ENCODE measurements around the gene AGER. TPM values are rescaled to one million over a fixed set of nuclear protein-coding genes. Genes with fewer than 3 reads are reported as not detected.
"Not testable (repeated sequence)": the region's sequence is repeated elsewhere in the genome, so short reads cannot be mapped to it uniquely, and the experiment has no call there.

Gene AGER
- total RNA-seq, 2 experiments from 2014 or later, result 45.4 to 47.1 TPM

DNA sequence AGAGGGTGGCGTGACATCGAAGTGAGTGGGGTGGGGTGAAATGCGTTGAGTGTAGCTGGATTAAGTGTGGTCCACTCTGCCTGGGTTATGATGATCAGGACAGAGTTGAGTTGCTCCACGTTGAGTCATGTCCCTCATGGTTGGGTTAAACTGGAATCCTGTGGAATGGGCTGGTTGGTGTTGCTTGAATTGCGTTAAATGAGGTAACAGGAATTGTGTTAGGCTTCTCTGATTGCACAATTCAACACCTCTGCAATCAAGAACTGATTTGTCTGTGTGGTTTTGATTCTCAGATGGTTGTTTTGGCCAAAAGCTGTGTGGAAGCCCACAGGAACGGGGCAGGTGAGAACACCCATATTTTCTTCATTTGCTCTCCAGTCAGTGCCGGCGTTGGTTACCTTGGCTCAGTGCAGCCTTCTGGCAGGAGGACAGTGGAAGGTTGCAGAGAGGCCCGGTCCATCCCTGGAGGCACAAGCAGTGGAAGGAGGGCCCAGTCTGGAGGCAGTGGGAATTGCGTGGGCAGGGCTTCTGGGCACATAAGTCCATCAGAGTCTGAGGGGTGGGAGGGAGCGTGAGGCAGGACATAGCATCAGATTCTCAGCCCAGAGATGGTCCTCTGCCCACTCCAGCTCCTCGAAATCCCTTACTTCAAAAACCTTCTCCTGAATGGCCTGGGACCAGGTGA, 28.2 kb upstream of the AGER start:
- H3K36me3 Mint-ChIP-seq (ENCODE audit: low read depth), result no peaks in the 10 kb centered on the region
- POLR2A ChIA-PET, result no interaction called here
- H3K9me3 Mint-ChIP-seq, result no peaks in the 10 kb centered on the region
- no peak for DNase-seq
- CTCF ChIA-PET, result no interaction called here
- peaks cover 3% of the 10 kb centered on the region for H3K27me3 Mint-ChIP-seq
- no peak overlapping the region for H3K4me3 Mint-ChIP-seq
- no peaks in the 10 kb centered on the region for H3K4me1 Mint-ChIP-seq
- no peak overlapping the region for H3K27ac Mint-ChIP-seq

DNA sequence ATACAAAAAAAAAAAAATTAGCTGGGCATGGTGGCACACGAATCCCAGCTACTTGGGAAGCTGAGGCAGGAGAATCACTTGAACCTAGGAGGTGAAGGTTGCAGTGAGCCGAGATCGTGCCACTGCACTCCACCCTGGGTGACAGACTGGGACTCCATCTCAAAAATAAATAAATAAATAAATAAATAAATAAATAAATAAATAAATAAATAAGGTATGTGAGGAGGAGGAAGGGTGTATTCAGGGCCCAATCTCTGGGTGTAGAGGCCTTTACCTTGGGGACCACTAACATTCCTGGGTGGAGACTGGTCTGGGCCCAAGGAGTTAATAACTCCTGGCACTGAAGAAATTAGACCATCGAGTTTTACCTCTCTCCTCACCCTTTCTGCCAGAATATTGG, 27.4 kb upstream of the AGER start:
- DNase-seq; POLR2A ChIA-PET; H3K4me1 Mint-ChIP-seq; H3K36me3 Mint-ChIP-seq (ENCODE audit: low read depth); CTCF ChIA-PET; H3K27me3 Mint-ChIP-seq; H3K27ac Mint-ChIP-seq; H3K9me3 Mint-ChIP-seq; H3K4me3 Mint-ChIP-seq: not testable (repeated sequence)

DNA sequence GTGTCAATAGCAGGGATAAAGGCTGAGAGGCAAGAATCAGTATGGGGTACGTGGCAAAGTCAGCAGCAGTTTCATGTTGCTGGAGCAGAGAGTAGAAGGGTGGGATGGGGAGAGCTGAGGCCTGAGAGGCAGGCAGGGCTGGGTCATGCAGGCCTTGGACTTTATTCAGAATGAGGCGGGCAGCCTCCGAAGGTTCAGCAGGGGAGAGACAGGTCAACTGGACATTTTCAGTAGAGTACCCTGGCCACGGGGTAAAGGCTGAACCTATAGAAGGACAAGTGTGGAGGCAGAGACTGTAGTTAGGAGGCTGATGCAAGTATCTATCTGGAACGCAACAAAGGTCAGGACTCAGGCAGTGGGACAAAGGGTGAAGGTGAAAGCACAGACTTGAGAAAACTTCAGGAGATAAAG, 26.1 kb upstream of the AGER start:
- ChIA-PET POLR2A (no interaction called here), CTCF (no interaction called here)
- H3K4me3 Mint-ChIP-seq, result no peak overlapping the region
- no peak overlapping the region for H3K27ac Mint-ChIP-seq
- DNase-seq, result no peak
- H3K4me1 Mint-ChIP-seq, result no peaks in the 10 kb centered on the region
- H3K9me3 Mint-ChIP-seq, result no peaks in the 10 kb centered on the region
- H3K36me3 Mint-ChIP-seq (ENCODE audit: low read depth), result no peaks in the 10 kb centered on the region
- H3K27me3 Mint-ChIP-seq, result peaks cover 3% of the 10 kb centered on the region

DNA sequence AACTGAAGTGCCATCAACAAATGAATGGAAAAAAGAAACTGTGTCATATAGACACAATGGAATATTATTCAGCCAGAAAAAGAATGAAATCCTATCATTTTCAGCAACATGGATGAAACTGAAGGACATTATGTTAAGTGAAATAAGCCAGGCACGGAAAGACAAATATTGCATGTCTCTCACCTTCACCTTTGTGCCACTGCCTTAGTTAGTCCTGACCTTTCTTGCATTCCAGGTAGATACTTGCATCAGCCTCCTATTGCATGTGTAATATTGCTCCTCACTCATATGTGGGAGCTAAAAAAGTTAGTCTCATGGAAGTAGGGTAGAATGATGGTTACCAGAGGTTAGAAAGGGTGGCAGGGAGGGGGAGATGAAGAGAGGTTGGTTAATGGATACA, 24.9 kb upstream of the AGER start:
- Mint-ChIP-seq H3K36me3 (ENCODE audit: low read depth) (no peaks in the 10 kb centered on the region), H3K4me3 (no peak overlapping the region), H3K9me3 (no peaks in the 10 kb centered on the region), H3K4me1 (no peaks in the 10 kb centered on the region), H3K27me3 (peaks cover 9% of the 10 kb centered on the region), H3K27ac (no peak overlapping the region)
- CTCF ChIA-PET, result no interaction called here
- DNase-seq, result no peak
- POLR2A ChIA-PET, result no interaction called here

DNA sequence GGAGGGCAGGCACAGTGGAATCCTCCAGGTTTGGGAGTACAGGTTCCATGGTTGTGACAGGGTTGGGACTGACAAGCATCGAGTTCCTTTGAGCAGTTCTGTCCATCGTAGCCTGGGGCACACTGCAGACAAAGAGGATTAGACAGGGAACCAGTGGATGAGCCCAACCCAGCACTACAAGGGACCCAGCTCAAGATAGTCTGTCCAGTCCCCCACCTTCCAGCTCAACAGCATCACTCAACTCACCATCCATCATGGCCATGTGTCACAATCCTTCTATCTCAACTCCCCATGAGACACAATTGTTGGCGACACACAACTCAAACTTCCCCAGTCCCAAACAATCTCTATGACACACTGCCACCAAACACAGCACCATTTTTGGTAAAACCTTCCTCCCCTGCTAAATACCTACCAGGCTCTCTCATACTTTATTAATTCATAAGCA, 20.2 kb upstream of the AGER start:
- DNase-seq, result no peak
- ChIA-PET POLR2A (no interaction called here), CTCF (interaction anchor here (1.2 kb wide), 1 partner anchor 9 kb away, joined by 4 read pairs; no protein-coding TSS in a partner anchor)
- no peaks in the 10 kb centered on the region for H3K36me3 Mint-ChIP-seq (ENCODE audit: low read depth)
- no peak overlapping the region for H3K27ac Mint-ChIP-seq
- H3K4me3 Mint-ChIP-seq, result no peak overlapping the region
- H3K4me1 Mint-ChIP-seq, result no peaks in the 10 kb centered on the region
- H3K27me3 Mint-ChIP-seq, result peaks cover 10% of the 10 kb centered on the region
- H3K9me3 Mint-ChIP-seq, result no peaks in the 10 kb centered on the region

DNA sequence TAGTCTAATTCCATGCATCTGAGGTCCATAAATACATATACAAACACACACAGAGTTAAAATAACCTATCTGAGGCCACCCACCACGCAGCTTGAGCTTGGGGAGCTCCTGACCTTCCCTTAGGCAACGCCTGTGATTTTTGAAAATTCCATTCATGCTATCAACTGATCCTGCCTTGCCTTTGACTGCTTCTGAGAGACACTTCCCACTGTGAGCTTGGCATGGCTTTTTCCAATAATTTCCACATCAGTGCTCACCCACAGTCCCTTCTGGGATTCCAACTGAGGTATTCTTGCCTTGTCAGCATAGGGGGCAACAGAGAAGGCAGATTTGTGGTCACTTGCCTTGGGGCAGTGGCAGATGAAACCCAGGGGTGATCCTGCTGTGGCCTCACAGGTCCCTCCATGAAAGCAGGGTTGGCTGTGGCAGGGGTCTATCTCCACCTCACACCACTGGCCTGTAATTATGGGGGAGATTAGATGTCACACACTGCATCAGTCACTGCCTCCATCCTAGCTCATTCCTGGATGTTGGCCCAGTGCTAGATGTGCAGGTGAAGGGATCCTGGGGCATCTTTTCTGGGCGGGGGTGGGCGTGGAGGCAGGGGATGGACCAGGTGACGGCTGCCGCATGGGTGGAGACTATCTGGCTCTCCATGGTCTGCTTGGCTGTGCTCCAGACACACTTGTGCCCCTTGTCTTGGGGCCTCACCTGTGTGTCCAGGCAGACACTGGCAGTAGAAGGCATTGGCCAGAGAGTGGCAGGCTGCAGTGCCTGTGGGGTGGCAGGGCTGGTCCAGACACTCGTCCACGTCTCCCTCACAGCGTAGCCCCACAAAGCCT, 19.6 kb upstream of the AGER start:
- Mint-ChIP-seq H3K36me3 (ENCODE audit: low read depth) (no peaks in the 10 kb centered on the region), H3K4me3 (no peak overlapping the region), H3K27me3 (peaks cover 10% of the 10 kb centered on the region), H3K27ac (no peak overlapping the region), H3K4me1 (no peaks in the 10 kb centered on the region), H3K9me3 (no peaks in the 10 kb centered on the region)
- DNase-seq, result no peak
- POLR2A ChIA-PET, result no interaction called here
- CTCF ChIA-PET, result interaction anchor here (0.6 to 1.3 kb wide), 2 partner anchors 25 to 1818 kb away, joined by 3 to 4 read pairs; no protein-coding TSS in a partner anchor

DNA sequence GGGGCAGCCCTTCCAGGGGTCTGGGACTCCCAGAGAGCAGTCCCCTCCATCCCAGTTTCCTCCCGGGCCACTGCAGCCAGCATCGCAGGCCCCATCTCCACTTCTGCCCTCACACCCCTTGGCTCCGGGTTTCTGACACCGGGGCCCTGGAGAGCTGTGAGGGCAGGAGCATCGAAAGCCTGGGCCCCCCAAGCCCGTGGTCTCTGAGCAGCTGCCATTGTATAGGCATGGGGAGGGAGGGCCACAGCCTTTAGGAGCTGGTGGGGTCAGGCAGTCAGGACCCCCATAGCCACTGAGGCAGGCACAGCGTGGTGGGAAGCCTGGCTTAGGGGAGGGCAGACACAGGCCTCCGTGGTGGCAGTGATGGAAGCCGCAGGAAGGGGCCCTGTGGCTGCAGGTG, 18.1 kb upstream of the AGER start:
- Mint-ChIP-seq H3K36me3 (ENCODE audit: low read depth) (no peaks in the 10 kb centered on the region), H3K27me3 (peaks cover 8% of the 10 kb centered on the region), H3K27ac (no peak overlapping the region), H3K4me1 (no peaks in the 10 kb centered on the region), H3K4me3 (no peak overlapping the region), H3K9me3 (no peaks in the 10 kb centered on the region)
- DNase-seq, result no peak
- POLR2A ChIA-PET, result no interaction called here
- CTCF ChIA-PET, result interaction anchor here (0.6 to 1.3 kb wide), 2 partner anchors 23 to 706 kb away, joined by 3 to 4 read pairs; no protein-coding TSS in a partner anchor

DNA sequence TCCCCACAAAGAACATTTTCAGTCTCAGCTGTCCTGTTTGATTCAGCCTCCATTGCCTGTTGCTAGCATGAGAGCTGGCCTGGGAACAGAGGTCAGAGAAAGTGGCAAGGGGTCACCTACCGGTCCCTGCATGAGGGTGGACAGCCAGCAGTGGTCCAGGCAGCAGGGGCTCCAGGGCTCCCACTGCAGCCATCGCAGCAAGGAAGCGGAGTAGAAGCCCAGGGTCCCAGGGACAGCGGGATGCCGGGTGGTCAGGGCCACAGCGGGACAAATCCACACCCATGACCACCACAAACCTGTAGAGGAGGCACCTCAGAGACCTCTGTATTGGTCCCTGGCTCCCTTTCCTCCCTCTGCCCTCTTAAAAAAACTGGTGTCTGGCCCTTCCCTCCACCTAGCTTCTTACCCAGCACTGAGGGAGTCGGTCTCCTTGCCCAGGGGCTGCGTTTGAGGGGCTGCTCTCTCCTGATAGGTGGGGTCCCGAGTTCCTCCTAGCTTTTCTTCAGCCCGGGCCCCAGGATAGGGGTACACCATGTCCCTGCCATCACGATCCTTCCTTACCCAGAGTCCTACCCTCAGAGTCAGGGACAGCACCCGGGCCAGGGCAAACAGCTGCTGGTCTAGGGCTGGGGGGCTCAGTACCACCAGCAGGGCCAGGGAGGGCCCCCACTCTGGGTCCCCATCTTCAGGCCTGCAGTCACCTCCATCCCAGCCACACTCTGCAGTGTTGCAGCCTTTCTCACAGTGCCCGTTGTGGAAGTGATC, 16.8 kb upstream of the AGER start:
- no peak overlapping the region for H3K4me3 Mint-ChIP-seq
- H3K36me3 Mint-ChIP-seq (ENCODE audit: low read depth), result no peaks in the 10 kb centered on the region
- no peaks in the 10 kb centered on the region for H3K9me3 Mint-ChIP-seq
- H3K27me3 Mint-ChIP-seq, result peaks cover 8% of the 10 kb centered on the region
- H3K4me1 Mint-ChIP-seq, result peaks cover 5% of the 10 kb centered on the region
- DNase-seq, result no peak
- ChIA-PET CTCF (no interaction called here), POLR2A (interaction anchor here (0.7 kb wide), 1 partner anchor 504 kb away, joined by 3 read pairs; no protein-coding TSS in a partner anchor)
- peak overlapping the region; percentile 57 for H3K27ac Mint-ChIP-seq

DNA sequence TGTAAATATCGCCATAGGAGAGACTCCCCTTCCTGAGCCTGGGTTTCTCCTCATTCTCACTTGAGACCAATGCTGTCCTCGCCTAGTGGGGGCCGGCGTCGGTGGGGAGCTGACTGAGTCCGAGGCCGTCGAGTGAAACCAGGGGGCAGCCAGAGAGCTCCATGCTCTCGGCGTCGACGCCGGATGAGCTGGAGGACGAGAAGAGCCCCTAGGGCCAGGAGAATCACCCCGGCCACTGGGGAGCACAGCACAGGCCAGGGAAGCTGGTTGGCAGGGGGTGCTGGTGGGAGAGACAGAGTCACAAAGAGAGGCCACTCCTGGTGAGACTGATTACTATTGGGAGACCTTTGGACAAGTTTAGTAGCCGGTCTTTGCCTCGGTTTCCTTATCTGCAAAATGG, 14.8 kb upstream of the AGER start:
- CTCF ChIA-PET, result no interaction called here
- no peak for DNase-seq
- H3K27ac Mint-ChIP-seq, result no peak overlapping the region
- H3K9me3 Mint-ChIP-seq, result no peaks in the 10 kb centered on the region
- H3K36me3 Mint-ChIP-seq (ENCODE audit: low read depth), result no peaks in the 10 kb centered on the region
- peaks cover 1% of the 10 kb centered on the region for H3K27me3 Mint-ChIP-seq
- H3K4me3 Mint-ChIP-seq, result no peak overlapping the region
- POLR2A ChIA-PET, result no interaction called here
- H3K4me1 Mint-ChIP-seq, result peaks cover 21% of the 10 kb centered on the region

DNA sequence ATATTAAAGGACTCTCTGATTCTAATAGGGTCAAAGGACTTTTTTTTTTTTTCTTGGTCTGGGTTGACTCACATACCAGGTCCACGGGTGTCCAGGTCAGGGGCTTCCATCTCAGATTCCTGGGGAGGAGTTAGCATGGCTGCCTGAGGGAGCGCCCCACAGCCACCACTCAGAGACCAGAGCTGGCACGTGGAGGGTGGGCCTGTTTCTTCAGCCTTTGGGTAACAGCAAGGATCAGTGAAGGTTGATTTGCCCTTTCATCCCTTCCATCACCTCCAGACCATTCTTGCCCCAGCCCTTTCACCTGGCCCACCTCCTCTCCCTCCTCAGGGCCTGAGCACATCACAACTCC, 14.3 kb upstream of the AGER start:
- peak overlapping the region; percentile 57 for H3K27ac Mint-ChIP-seq
- DNase-seq, result no peak
- POLR2A ChIA-PET, result no interaction called here
- H3K4me1 Mint-ChIP-seq, result peaks cover 27% of the 10 kb centered on the region
- no peaks in the 10 kb centered on the region for H3K9me3 Mint-ChIP-seq
- H3K27me3 Mint-ChIP-seq, result no peaks in the 10 kb centered on the region
- no peaks in the 10 kb centered on the region for H3K36me3 Mint-ChIP-seq (ENCODE audit: low read depth)
- H3K4me3 Mint-ChIP-seq, result no peak overlapping the region
- CTCF ChIA-PET, result interaction anchor here (0.6 to 1.2 kb wide), 2 partner anchors 18 to 69 kb away, joined by 3 to 4 read pairs; partner anchors contain the start of gene FKBPL

DNA sequence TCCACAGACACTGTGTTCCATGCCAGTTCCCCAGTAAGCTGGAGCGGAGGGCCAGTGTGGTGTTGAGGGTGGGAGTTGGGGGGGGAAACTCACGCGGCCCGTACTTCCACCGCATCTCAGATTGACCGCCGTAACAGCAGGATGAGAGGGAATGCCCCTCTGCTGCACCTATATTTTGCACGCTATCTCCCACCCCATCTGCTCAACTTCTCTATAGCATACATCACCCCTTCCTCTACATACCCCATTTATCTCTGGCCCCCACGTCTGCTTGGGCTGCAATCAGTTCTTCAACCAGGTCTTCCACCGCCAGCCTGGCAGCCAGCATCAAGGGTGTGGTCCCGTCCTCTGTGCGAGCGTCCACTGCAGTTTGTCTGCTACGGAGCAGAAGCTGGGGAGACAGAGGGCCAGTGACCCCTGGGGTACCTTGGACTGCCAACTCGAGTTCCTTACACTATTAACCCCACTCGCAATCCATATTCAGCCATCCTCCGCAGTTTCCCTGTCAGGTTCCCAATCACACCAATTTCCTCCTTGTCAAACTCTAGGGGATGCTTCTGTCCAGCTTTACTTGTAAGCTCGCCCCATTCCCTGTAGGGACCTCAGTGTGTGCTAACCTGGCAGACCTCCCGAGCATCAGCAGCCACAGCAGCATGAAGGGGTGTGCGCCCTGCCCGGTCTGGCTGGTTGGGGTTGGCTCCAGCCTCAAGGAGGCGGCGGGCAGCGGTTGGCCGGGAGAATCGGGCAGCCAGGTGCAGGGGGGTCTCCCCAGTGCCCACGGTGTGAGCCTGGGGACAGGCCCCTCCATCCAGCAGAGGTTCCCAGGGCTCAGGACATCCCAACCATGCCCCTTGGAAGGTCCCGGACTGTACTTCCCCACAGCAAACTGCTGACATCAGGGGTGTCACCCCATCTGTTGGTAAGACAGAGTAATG, 12.9 kb upstream of the AGER start:
- no peak for DNase-seq
- Mint-ChIP-seq H3K27ac (peak overlapping the region; percentile 99), H3K9me3 (no peaks in the 10 kb centered on the region), H3K4me3 (peak overlapping the region; percentile 91), H3K36me3 (ENCODE audit: low read depth) (peaks cover 4% of the 10 kb centered on the region), H3K4me1 (peaks cover 31% of the 10 kb centered on the region), H3K27me3 (no peaks in the 10 kb centered on the region)
- ChIA-PET CTCF (interaction anchor here (1.0 to 1.2 kb wide), 2 partner anchors 9 to 67 kb away, joined by 4 to 5 read pairs; partner anchors contain the start of gene FKBPL), POLR2A (no interaction called here)
